ENCODE data around the gene CMTR1.
"Not testable (repeated sequence)": the region's sequence is repeated elsewhere in the genome, so short reads cannot be mapped to it uniquely, and the experiment has no call there.

- not testable (repeated sequence) for TF ChIP-seq CTCF (conservative IDR thresholded peaks at IDR 0.05; ENCODE audit: low read length); EZH2phosphoT487 (IDR thresholded peaks at IDR 0.05; ENCODE audit: borderline replicate concordance, low read depth, low read length)
These were observed 67.9 kb downstream of the CMTR1 start for GRCh38 chr6:37500904-37501303.
